Activated CD4-positive, alpha-beta T cell treated with anti-CD3 and anti-CD28 coated beads, Interleukin-2, amount 50 U/mL, for 16 hours (primary cell): Measurements from ENCODE around the gene ANKLE1.
"Not testable (repeated sequence)": the region's sequence is repeated elsewhere in the genome, so short reads cannot be mapped to it uniquely, and the experiment has no call there.

Source experiments
- DNase-seq: peaks from one replicate; pipeline ENCODE4 v3.0.0-alpha.2; 2020

ANKLE1 gene

DNA sequence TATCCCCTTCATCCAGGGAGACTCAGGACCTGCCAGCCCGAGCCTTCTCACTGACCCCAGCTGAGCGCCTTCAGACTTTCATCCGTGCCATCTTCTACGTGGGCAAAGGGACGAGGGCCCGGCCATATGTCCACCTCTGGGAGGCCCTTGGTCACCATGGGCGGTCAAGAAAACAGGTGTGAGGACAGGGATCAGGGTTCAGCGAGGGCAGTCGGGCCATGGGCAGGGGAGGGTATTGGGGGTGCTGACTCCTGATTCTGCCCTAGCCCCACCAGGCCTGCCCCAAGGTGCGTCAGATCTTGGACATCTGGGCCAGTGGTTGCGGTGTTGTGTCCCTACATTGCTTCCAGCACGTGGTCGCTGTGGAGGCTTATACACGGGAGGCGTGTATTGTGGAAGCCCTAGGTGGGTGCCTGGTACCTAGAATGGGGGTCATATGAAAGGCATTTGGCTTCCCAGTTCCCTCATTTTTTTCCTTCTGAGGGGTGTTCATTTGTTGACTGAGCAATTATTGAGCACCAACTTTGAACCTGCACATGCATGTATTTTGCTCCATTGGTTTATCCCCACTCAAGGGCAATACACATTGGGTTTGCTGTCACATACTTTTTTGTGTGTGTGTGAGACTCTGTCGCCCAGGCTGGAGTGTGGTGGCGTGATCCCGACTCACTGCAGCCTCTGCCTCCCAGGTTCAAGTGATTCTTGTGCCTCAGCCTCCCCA is 3.9 kb downstream of the ANKLE1 start:
- DNase-seq: no peak

GRCh38 chr19:17286263-17286662 is 4.6 kb downstream of the ANKLE1 start:
- DNase-seq: no peak

DNA sequence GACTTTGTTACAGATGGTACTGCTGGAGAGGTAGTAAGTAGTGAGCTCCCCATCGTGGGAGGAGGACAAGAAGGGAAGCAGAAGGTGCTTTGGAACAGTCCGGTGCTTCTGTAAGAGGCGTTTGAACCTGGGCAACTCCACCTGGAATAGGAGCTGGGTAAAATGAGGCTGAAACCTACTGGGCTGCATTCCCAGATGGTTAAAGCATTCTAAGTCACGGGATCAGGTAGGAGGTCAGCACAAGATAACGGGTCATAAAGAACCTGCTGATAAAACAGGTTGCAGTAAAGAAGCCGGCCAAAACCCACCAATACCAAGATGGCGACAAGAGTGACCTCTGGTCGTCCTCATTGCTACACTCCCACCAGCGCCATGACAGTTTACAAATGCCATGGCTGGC is 5.1 kb downstream of the ANKLE1 start:
- no peak for DNase-seq

DNA sequence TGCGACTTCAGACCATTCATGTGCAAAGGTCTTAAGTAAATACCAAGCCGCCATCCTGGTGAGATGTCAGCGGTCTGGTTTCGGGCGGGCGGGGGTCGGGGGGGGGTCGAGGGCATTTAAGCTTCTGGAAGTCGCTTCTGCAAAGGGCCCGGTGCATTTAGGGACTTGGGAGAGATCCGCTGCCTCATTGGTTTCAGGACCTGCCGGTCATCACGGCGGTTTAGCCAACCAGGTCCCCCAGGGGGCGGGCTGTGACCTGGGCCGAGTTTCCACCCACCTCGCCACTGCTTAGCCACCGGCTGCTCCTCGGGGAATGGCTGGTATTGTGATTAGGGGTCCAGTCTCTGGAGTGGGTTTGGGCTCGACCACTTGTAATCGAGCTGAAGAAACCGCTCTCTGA is 7.8 kb downstream of the ANKLE1 start:
- peak; percentile 64 for DNase-seq

- DNase-seq: peak; percentile 87
These were observed 10.8 kb downstream of the ANKLE1 start for GRCh38 chr19:17292301-17293074.

DNA sequence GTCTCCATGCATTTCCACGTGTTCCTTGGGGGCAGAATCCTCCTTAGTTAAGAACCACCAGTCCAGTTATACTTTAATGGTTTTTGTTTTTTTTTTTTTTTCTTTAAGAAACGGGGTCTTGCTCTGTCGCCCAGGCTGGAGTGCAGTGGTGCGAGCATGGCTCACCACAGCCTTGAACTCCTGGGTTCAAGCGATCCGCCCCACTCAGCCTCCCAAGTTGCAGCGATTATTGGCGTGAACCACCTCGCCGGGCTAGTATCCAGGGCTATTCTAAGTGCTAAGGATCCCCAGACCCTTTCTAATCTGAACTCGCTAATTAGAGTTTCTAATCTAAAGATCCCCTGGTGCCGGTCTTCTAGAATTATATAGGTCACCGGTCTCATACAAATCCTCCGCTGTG is 11.9 kb downstream of the ANKLE1 start:
- no peak for DNase-seq

DNA sequence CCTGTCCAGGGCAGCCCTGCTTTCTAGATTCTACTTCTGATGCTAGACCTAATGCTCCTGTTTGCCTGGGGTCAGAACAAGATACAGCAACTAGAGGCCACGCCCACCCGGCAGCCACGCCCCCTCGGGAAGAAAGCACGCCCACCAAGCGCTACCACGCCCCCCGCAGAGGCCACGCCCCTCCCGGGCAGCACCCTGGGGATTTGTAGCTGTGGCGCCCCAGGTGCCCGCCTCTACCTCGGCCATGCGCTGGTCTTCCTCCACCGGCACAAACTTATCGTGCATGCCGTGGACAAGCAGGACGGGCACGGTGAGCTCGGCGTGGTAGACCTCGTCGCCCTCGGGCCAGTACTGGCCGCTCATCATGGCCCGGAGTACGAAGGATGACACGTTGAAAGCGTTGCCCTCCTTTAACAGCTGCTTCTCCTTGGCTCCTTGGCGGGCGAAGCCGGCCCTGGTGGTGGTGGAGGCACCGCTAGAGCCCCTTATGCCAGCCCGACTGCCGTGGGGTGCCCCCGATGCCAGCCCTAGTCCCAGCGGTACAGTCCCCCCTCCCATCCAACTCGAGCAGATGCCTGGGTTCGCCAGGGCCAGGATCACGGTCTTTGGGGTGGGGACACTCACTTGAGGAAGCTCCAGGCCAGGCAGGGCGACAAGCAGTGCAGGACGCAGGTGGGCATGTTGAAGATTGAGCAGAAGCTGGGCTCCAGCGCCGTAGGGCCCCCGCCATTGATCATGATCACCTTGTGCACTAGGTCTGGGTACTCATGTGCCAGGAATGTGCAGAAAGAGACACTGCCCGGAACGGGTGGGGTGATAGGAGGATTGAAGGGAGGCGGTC is 12.6 kb downstream of the ANKLE1 start:
- DNase-seq: peak; percentile 69

DNA sequence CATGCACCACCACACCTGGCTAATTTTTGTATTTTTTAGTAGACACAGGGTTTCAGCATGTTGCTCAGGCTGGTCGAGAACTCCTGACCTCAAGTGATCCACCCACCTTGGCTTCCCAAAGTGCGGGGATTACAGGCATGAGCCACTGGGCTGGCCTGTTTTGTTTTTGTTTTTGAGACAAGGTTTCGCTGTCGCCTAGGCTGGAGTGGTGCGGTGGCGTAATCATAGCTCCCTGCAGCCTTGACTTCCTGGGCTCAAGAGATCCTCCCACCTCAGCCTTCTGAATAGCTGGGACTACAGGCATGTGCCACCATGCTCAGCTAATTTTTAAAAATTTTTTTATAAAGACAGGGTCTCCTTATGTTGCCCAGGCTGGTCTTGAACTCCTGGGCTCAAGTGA is 13.8 kb downstream of the ANKLE1 start:
- DNase-seq: not testable (repeated sequence)

DNA sequence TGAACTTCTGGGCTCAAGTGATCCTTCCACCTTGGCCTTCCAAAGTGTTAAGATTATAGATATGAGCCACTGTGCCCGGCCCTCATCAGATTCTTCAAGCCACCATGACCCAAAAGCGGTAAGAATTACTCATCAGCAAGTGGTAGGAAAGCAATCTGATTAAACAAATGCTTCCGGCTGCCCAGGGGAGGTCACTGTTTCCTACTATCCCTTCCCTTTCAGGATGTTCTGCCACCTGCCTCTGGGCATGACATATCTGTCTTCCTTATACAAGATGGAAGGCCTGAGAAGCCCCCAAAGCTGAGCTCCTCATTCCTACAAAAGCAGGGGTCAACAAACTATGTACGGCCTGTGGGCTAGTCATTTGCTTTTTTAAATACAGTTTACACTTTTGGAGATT is 14.6 kb downstream of the ANKLE1 start:
- peak; percentile 45 for DNase-seq

- no peak for DNase-seq
These were observed 15.3 kb downstream of the ANKLE1 start for GRCh38 chr19:17296976-17297375.

DNA sequence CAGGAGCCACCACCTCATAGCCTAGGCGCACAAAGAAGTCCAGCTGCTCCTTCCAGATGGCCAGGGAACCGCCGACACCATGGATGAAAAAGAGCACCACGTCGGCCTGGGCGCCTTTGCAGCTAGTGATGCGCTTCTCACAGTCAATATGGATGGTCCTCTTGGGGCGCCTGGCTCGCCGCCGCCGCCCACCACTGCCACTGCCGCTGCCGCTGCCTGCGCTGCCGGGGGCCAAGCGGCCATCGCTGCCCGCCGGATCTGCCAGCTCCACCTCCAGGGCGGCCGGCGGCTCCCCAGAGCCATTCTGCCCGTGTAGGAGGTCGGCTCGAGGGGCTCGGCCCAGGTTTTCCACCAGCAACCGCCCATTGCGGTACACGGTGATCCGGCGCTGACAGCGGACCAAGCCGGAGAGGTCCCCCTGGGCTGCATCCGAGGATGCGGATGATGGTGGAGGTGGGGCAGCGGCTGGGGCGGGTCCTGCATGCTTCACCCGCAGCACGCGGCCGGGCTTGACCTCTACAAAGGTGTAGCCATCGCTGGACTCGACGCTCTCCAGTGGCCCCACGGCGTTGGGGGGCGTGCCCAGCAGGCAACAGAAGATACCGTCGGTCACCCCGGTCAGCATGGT is 19.4 kb downstream of the ANKLE1 start:
- no peak for DNase-seq

- no peak for DNase-seq
These were observed 20.9 kb downstream of the ANKLE1 start for GRCh38 chr19:17302391-17303166.

- DNase-seq: peak; percentile 95
These were observed 21.7 kb downstream of the ANKLE1 start, which contains the start of gene ABHD8 for GRCh38 chr19:17303167-17303939. ABHD8 (minus strand) TSS chr19:17303425; CDS start chr19:17301616, 1,809 bp downstream.

DNA sequence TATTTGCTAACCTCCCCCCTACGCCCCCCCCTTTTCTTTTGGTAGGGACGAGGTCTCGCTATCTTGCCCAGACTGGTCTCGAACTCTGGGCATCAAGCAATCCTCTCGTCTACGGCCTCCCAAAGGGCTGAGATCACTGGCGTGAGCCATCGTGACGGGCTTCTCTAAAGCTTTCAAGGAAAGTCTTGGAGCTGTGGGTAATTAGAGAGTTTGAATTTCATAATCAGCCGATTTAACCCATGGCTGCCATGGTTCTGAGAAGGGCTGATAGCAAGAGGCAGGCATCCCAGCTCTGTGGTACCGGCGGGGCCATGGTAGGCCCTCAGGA is 22.2 kb downstream of the ANKLE1 start:
- DNase-seq: no peak

- DNase-seq: no peak
These were observed 22.9 kb downstream of the ANKLE1 start for GRCh38 chr19:17304386-17305215.

GRCh38 chr19:17305216-17305516 is 23.5 kb downstream of the ANKLE1 start:
- no peak for DNase-seq

DNA sequence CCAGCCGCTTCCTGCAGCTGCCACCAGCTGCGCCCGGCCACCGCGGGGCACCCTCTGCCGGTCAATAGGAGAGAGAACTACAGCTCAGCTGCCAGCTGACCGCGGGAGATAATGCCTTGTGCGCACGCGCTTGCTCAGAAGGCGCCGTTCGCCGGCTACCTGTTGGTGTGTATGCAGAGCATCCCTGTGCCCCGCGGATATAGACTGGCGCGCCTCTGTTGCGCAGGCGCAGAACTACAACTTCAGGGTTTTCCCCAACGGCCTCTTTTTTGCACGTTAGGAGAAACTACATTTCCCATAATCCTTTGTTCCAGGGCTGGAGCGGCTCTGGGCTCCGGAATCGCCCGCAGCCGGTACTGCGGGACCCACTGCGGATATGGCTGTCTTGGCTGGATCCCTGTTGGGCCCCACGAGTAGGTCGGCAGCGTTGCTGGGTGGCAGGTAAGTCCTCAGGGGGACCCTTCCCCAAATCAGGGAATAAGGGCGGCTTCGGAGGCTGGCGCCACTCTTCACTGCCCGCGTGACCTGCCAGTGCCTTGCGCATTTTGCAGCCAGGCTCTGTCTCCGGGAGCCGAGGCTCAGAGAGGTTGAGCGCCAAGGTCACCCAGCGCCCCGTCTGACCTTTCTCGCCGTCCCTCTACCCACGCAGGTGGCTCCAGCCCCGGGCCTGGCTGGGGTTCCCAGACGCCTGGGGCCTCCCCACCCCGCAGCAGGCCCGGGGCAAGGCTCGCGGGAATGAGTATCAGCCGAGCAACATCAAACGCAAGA is 24.0 kb downstream of the ANKLE1 start, which contains the start of gene MRPL34:
Gene MRPL34, plus strand, starts transcription at position 356 of the 768 bp plus-strand sequence. Its CDS starts 21 bp downstream, at position 377.
- peak; percentile 99 for DNase-seq

- no peak for DNase-seq
These were observed 24.6 kb downstream of the ANKLE1 start for GRCh38 chr19:17306285-17306714.

- no peak for DNase-seq
These were observed 26.2 kb downstream of the ANKLE1 start for GRCh38 chr19:17307876-17308377.
